SKM-1 (cell line): ENCODE data around the gene CSNK2A3.
A peak's percentile ranks its signal among the peaks of the same experiment; 100 is the strongest.

Experiments used
- DNase-seq: peaks from one replicate; lab custom pipeline; 2025; ENCODE audit not compliant: unreplicated experiment; lab: John Stamatoyannopoulos, UW

CSNK2A3 gene

DNA sequence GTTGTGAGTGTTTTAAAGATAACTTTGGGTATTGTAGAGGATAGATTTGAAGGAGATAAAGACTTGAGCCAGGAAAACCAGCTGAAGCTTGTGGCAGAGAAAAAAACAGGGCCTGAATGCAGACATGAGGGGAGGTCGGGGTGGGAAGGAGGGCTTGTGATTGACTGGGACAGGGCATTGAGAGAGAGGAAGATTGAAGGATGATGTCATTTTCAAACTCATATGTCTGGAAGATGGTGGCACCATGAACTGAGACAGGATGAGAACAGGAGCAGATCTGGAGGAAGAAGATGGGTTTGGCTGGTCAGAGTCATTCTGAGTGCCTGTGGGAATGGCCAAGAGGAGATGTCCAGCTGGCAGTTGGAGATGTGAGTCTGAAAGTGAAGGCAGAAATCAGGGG, 14.7 kb downstream of the CSNK2A3 start:
- DNase-seq, result no peak

DNA sequence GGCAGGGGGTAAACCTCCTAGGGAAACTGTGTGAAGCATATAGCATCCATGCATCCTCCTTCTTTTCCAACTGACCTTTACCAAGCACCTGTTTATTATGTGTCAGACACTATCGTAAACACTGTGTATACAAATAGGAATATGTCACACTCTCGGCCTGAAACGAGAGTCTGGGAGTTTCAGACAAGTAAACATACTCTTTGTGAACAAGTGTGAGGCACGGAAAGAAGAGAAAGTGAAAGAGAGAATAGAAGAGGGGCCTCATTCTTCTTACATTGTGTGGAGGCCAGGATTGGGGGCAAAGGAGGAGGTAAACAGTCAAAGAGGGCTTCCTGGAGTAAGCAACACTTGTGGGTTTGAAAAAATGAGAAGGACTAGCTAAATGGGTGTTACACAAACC, 16.4 kb downstream of the CSNK2A3 start:
- DNase-seq, result no peak

DNA sequence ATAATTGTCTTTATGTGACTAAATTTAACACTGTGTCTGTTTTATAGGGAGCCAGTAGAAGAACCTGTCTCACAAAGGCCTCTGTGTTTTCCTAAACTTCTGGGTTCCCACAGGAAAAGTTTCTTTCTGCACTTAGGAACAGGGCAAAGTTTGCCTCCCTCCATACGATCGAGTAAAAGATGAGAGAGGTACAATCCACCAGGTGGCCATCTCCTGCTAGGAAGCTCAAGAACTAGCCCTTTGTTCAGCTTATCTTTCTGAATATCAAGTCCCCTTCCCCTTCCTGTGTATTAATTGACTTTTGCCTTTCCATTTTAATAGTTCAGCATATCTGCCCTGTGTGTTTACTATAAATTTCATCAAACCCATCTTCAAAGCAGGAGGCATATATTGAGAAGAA, 18.0 kb downstream of the CSNK2A3 start:
- DNase-seq, result no peak

DNA sequence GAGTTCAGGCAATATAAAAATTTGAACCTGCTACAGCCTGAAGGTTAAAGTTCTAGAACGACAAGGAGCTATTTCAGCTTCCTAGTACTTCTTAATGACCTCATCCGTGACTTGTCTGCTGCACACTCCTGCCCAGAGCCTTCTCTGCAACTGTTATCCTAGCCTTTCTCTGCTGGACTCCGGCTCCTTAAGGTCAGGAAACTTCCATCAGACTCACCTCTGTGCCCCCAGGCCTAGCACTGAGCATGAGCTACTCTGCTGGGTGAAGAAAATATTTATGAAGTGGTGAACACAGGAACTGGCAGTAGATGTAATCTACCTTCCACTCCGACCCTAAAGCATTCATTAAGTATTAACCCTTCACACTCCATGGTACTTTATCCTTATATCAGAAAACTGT, 18.4 kb downstream of the CSNK2A3 start:
- DNase-seq, result no peak

DNA sequence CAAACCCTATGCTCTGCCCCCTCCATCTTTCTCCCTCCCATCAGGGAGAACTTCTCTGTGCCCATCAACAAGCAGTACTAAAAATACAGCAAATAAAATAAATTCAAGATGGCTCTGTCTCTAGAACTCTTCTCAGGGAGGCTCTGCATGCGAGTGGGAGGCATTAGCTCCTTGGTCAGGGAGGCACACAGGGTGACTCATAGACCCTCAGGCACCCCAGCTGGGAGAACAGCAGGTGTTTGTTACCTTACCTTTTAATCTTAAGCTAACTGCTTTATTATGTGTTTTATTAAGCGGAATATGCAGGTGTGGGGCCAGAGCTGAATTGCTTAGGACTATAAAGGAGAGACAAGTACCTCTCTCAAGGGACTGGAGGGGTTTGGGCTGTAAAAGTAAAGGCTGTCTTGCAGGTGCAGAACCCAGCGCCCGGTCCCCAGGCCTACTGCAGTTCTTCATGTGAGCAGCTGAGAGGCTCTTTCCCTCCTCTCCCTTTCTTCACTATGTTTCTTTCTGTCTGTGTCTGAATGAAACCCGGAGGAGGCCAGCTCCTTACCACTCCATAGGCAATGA, 20.8 kb downstream of the CSNK2A3 start:
- DNase-seq, result no peak

DNA sequence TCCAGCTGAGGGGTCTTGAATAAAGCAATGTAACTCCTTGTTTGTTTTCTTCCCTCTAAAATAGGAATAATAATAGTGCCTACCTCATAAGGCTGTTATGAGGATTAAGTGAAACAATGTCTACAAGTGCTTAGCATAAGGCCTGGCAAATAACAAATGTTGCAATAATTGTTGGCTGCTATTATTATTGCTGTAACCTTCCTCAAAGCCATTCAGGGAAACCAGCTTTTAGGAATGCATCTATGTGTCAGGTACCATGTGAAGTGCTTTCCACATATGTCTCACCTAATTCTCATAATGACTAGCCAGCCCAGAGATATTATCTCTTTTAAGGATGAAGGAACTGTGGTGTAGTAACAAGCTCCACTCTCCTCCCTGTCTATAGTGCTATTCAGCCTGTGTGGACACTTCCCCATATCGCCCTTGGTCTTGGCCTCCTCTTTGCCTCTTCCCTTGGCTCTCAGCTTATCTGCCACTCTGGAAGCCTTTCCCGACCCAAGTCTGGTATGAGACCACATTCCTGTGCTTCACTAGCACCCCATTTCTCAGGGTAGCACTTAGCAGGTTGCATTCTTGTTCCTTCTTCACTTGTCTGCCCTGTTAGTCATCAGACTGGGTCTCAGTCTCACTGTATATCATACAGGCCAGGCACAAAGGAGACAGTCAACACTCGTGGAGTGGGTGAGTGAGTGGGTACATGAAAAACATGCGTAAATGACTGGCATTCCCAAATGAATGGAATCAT, 23.8 kb downstream of the CSNK2A3 start:
- no peak for DNase-seq

DNA sequence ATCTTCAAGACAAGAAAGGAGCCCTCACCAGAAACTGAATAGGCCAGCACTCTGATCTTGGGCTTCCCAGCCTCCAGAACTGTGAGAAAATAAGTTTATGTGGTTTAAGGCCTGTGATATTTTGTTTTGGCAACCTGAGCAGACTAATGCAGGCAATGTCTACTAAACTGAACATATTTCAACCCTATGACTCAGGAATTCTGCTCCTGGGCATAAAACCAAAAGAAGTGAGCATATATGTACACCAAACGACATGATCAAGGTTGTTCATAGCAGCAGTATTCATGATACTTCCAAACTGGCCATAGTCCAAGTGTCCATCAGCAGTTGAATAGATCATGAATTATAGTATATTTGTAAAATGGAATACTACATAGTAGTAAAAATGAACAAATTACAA, 29.0 kb downstream of the CSNK2A3 start:
- no peak for DNase-seq

DNA sequence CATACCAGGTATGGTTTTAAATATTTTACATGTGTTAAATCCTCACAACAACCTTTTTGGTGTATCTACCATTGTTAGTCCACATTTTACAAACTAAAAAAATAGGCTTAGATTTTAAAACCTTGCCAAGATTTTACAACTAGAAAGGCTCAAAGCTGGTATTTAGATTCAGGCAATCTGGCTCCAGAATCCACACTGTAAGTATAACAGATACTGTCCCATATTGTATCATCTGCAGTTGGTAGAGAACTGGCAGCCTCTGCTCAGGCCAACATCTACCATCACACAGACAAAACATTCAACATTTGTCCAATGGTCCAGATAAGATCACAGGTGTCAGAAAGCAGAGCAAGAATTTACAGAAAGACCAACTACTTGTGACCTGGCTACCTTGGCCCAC, 30.9 kb downstream of the CSNK2A3 start:
- no peak for DNase-seq

DNA sequence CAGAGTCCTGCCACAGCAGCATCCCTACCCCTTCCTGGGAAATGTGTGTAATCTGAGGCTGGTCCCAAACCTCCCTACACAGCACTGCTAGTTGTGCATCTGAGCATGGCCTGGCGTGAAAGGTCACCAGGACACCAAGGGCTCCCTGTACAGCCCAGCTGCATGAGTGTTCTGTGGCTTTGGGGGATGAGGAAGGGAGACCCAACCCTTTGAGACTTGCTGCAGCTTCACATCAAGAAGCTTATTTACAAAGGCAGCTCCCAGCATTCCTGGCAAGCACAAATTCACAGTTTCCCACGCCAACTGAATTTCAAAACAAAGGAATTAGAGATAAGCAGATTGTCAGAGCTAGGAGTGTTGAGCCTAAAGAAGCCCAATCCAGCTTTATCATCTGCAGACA, 32.2 kb downstream of the CSNK2A3 start:
- DNase-seq, result no peak

DNA sequence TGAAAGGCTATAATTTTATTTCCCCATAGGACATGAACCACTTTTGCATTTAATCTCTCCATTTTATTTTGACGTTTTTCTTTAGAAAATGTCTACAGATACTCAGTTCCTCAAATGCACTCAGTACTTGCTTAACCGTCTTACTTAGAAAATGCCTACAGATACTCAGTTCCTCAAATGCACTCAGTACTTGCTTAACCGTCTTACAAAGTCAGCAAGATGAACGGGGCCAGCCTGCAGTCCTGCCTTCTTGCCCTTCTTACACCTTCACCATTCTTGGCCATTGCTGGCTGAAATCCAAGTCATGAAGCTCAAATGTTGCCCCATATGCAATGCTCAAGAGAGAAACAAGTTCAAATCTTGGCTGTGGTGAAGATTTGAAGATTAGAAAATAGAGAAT, 34.1 kb downstream of the CSNK2A3 start:
- DNase-seq, result peak; percentile 94

DNA sequence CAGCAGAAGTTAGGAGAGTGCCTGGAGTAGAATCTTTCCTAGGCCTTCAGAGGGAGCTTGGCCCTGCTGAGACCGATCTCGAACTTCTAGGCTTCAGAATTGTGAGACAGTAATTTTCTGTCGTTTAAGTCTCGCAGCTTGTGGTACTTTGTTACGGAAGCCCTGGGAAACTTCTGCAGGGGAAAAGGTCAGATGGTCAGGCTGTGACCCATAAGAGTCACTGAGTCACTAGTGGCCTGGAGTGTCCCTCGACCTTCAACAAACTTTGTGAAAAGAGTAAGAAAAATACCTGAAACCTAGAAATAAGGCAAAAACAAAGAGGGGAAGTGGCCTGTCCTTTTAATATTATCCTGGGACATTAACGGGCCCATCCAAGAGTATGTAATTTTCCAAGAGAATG, 34.6 kb downstream of the CSNK2A3 start:
- no peak for DNase-seq

DNA sequence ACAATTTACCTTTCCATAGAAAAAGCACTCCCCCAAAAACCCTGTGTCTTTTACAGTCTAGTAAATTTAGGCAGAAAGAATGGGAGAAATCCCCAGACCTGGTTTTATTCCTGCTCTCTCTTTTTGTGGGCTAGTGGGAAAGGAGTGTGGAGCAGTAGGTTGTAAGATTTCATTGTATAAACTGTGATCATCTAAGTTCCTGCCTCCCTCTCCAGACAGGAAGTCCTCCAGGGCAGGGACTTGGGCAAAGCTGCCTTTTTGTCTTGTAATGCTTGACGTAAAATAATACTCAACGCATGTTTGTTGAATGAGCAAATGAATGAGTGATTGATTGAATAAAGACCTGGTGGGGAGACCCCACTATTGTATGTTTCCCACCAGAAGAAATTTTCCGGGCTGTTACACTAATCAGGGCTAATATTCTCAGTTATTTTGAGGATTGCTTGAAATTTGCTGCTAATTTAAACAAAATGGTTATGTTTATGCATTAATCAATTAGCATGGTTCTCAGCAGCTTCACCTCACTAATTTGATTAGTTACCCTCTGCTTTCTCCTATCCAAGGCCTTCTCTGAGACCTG, 36.3 kb downstream of the CSNK2A3 start:
- no peak for DNase-seq

DNA sequence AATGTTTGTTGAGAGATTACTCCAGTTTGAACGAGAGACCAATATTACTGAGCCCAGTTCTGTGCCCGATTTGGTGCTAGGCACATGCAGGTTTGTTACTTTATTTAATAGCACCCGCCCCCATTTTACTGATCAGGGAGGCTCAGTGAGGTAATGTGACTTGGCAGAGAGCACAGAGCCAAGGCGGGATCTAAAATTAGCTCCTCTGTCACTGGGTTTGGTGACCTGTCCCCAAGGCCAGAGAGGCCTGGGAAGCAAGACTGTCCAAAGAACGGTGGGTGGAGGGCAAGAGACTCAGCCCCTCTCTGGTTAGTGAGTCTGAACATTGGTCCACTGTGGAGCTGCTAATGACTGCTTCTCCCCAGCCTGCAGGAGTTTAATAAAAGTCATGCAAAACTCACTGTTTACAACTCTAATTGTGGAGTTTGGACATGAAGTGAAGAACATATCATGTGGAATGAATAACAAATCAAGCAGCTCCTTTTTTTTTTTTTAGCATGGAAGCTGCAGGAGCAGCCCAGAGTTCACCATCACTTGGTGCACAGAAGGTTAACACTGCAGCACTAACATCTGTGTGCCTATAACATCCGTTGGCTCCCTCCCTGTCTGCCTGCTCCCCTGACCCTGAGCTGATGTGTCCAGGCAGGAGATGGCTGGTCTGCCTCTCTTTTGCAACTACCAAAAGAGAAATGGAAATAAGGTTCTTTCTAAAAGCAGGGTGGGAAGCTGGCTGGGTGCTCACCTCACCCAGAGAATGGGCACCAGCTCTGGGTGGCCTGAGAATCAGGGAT, 39.0 kb downstream of the CSNK2A3 start:
- DNase-seq, result no peak

DNA sequence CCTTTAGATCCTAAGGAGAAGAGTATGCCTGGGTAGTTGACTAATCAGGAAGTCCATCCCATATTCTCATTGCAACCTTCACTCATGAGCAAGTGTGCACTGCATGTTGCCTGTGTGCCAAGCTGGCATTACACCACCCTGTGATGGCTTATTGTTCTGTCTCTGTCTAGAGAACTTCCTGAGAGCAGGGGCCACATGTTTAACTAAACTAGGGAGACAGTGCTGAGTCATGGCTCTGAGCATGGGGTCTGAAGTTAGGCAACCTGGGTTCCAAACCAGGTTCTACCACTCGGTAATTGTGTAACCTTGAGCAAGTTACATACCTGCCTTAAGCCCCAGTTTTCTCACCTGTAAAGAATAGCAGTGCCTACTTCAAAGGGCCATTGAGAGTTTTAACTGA, 39.6 kb downstream of the CSNK2A3 start:
- DNase-seq, result peak; percentile 46

DNA sequence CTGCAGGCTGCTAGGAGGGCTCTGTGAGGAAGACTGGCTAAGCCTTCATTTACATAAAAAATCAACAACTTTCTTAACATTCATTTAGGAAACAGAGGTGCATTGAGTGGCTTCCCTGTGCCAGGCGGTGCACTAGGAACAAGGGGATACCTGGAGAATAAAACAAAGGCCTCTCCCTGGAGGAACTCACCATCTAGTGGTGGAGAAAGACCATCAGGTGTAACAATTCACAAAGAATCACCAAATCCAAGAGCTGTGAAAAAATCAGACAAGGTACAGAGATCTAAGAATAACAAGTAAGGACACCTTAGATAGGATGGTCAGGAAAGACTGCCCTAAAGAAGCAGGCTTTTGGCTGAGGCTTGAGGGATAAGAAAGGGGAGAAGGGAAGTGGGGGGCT, 40.3 kb downstream of the CSNK2A3 start:
- no peak for DNase-seq

DNA sequence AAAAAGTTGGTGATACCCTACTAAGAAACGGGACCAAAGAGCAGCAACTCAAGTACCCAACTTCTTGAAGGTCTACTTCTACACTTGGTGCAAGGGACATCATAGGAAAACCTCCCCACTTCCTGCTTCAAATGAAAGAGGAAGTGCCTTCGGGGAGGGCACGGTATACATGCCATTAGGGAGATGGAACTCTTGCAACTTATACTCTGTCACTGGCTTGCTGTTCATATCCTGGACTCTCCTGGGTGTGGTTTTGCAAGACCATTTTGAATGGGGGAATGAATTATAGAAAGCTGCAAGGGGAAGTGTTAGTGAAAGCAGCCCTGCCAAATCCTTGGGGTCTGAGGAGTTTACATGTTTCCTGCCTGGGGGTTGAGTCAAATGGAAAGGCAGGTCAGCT, 41.9 kb downstream of the CSNK2A3 start:
- DNase-seq, result peak; percentile 88

DNA sequence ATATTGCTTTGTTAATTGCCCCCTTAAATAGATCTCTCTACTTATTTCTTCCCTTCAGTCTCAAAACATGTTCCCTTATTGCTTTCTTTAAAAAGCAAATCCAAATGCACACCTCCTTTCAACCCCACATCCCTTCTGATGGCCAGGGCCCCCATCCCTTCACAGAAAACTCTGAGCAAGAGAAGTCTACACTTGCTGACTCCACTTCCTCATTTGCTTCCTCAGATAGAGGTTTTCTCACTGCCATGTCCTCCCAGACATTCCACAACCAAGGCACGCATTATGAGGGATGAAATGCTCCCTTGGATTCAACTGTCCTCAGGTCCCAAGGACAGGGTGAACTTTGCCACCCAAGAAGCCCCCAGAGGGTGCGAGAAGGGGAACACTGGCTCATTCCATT, 43.1 kb downstream of the CSNK2A3 start:
- peak; percentile 69 for DNase-seq

DNA sequence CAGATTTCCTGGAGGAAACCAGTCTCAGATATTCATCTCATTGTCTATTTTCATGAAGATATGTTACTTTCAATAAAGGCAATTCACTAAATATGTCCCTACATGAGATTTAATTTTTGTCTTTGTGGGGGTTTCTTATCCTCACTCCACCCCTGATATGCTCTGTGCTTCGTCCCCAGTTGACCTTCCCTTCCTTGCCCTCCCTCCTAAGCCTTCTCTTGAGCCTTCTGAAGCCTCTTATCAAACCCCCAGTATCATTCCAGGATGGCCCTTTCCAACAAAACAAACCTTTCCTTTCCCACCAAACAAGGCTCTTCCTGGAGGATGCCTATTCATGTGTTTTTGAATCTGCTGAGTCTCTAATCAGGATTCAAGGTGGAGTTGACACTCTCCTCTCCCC, 44.8 kb downstream of the CSNK2A3 start:
- DNase-seq, result no peak

DNA sequence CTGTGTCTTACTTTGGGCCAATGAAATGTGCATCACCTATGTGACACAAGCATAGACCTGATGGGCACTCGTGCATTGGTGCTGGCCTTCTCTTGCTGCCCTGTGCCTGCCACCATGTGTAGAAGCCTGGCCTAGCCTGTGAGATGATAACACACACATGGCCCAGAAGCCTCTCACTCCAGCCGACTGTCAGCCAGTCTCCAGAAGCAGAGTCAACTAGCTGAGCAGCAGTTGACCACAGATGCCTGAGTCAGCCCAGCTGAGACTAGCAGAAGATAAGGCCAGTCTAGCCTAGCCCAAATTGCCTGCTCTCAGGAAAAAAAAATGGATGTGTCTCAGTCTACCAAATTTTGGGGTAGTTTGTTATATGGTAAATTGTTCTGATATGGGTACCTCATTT, 46.2 kb downstream of the CSNK2A3 start:
- DNase-seq, result no peak

DNA sequence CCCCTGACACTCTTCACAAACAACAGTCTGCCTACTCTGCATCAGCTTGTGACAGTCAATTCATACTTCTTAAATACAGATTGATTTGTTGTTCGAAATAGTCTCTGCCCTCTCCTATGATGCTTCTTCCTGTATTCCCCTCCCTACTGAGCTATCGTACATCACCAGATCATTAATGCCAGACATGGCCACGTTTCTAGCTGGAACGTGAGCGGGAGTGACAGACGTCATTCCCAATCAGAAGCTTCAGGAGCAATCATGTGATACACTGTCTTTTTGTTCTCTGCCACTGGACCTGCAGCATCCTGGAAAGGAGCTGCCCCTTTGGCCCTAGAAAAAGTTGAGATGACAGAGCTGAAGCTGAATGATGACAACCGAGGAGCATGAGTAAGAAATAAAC, 48.5 kb downstream of the CSNK2A3 start:
- DNase-seq, result no peak

DNA sequence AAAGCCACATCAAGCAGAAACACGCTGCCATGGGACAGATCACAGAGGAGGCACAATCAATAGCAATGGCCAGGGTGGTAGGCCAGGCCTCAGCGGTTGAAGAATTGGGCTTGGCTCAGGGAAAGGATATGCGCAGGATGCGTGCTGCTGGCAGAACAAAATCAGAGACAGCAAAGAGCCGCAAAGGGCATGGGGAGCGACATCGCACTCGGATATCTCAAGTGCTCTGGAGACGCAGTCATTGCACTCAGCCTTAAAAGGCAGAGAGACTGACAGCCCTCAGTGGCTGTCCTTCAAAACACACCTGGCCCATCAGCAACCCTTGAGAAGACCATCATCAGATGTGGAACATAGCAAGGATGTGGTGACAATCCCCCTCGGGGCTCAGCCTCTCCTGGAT, 50.5 kb downstream of the CSNK2A3 start:
- DNase-seq, result no peak
